GM19035 (cell line): ENCODE results near the gene ITGB7.

Experiments
- ATAC-seq: cut with Tn5 transposase; IDR thresholded peaks from one replicate; pipeline ENCODE4 v1.9.1; 2021; ENCODE audit not compliant: unreplicated experiment

ITGB7 gene

DNA sequence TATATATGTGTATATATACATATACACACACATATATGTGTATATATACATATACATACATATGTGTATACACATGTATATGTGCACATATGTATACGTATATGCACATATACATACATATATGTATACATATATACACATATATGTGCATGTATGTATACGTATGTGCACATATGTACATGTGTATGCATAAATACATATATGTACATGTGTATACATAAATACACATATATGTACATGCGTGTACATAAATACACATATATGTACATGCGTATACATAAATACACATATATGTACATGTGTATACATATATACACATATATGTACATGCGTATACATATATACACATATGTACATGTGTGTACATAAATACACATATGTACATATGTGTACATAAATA is 59.9 kb downstream of the ITGB7 start:
- no peak for ATAC-seq

DNA sequence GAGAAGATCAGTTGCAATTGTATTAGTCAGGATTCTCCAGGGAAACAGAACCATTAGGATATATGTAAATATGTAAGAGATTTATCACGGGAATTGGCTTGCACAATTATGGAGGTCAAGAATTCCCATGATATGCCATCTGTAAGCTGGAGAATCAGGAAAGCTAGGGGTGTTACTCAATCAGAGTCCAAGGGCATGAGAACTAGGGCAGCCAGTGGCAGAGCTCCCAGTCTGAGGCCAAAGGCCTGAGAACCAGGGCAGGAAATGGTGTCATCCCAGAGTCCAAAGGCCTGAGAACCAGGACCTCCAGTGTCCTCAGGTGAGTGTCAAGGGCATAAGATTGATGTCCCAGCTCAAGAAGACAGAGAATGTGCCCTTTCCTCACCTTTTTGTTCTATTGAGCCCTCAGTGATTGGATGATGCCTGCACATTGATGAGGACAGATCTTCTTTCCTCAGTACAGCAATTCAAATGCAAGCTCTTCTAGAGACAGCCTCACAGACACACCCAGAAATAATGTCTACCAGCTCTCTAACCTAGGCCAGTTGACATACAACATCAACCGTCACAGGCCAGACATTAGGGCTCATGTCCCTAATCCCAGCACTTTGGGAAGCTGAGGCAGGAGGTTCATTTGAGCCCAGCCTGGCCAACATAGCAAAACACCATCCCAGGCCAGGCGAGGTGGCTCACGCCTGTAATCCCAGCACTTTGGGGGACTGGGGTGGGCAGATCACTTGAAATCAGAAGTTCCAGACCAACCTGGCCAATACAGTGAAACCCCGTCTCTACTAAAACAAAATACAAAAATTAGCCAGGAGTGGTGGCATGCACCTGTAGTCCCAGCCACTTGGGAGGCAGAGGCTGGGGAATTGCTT is 61.4 kb downstream of the ITGB7 start:
- no peak for ATAC-seq

DNA sequence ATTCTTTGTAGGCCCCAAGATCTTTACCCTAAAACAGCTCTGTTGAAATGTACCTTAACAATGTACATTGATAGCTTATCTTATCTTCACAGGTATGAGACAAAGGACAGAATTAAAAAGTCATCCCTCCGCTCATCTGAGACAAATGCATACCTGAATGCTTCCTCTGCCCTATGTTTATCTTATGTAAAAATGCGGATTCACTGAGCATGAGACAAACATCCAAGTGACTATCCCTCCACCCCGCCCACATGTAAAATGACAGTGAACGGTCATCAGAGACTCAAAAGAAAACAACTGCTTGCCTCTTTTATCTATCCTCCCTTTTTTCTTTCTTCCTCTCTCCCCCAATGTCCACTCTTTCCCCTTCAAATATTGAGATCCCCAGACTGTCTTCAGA is 63.7 kb downstream of the ITGB7 start:
- no peak for ATAC-seq
